IPS-18c (cell line): ENCODE results near the gene LATS2.

Experiments
- H3K4me3 ChIP-seq: 2 replicates; pipeline ENCODE4 v1.7.0; 2013; ENCODE audit warnings: low read depth, mild to moderate bottlenecking, low read length, moderate library complexity; ENCODE audit not compliant: insufficient read depth
- H3K9me3 ChIP-seq: one replicate; pipeline ENCODE4 v1.6.1; 2013; ENCODE audit warnings: mild to moderate bottlenecking, low read length, moderate library complexity; ENCODE audit not compliant: control insufficient read depth, insufficient read depth

LATS2 gene

DNA sequence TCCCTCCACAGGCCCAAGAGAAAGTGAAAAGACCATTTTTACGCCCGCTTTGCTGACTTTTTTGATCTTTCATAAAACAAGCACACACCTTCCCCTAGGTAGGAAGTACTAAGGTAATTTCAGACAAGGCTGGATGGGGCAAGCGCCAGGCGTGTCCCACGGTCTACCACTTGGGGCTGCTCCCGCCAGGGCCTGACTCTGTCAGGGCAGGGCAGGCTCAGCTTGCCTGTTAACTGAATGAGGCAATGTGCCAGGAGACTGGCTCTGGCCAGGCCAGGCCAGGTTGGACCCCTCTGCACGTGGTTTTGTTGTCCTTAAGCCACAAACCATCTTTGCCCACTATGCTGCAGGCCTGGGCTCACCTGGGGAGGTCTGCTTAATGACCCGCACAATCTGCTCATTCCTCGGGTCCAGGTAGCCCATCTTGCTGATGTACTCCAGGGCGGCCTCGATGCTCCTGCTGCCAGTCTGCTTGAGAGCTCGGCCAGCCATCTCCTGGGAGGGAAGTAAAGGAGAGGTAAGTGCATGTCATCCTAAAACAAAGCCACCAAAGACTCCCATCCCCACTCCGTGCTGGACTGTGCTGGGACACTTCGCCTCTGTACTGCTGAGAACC lies 70.4 kb downstream of the LATS2 start:
- no peaks in the 10 kb centered on the region for H3K9me3 ChIP-seq

DNA sequence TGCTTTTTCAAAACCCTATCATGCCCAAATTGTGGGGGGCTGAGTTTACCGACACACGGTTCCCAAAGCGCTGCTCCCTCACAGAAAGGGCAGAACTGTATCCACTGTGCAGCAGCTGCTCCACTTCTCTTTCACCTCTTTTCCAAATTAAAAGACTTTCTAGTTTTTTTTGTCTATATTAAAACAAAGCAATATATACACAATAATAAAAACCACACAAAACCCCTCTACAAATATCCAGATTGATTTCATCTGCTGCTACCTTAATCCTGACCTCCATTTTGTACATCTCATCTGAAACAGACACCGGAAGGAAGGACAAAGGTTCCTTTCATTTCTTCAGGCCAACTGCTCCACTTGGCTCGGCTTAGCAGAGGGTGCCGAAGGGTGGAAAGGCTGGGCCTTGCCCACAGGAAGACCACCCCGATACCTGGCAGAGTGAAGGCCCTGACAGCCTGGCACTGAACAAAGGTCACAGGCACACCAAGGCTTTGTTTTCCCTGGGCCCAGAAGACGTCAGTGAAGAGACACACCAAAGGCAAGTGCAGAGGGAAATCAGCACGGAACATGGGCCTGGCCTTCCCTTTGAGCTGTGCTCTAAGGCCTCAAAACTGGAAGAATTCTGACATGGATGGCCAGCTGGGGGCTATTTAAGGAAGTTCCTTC lies 71.6 kb downstream of the LATS2 start:
- no peak overlapping the region for H3K4me3 ChIP-seq

More for the DNA sequence above, 70.4 kb downstream of the LATS2 start:
- H3K4me3 ChIP-seq, result no peak overlapping the region

DNA sequence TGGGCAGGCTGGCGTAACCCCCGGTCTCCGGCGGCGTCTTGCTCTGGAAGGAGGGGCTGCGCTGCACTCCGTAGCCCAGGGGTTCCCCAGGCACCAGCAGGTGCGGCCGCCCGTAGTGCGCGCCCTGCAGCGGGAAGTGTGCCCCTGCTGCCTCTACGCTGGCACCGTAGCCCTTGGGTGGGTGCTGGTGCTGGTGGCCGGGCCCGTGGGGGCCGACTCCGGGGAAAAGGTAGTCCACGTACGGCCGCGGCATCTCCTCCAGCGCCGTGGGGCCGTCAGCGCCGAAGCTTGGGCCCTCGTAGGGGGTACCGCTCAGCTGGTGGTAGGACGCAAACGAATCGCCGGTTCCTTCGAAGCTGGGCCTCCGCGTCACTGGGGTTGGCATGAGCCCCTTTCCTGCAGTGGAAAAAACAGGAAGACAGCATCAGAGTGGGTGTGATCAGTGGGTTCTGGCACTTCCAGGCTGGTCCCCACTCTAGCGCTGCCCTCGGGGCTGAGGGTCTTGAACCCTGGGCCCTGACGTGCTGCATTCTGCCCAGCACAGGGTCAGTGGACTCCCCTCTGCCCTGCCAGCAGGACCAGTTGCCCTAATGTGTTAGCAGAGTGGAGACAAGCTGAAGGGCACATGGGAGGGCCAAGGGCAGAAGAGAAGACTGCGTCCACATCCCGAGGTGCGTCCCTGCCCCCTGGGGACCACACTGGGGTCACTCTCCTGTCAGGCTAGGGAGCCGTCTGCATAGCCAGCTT lies 72.3 kb downstream of the LATS2 start:
- no peak overlapping the region for H3K4me3 ChIP-seq
- H3K9me3 ChIP-seq, result no peaks in the 10 kb centered on the region

More for the DNA sequence above, 71.6 kb downstream of the LATS2 start:
- no peaks in the 10 kb centered on the region for H3K9me3 ChIP-seq

DNA sequence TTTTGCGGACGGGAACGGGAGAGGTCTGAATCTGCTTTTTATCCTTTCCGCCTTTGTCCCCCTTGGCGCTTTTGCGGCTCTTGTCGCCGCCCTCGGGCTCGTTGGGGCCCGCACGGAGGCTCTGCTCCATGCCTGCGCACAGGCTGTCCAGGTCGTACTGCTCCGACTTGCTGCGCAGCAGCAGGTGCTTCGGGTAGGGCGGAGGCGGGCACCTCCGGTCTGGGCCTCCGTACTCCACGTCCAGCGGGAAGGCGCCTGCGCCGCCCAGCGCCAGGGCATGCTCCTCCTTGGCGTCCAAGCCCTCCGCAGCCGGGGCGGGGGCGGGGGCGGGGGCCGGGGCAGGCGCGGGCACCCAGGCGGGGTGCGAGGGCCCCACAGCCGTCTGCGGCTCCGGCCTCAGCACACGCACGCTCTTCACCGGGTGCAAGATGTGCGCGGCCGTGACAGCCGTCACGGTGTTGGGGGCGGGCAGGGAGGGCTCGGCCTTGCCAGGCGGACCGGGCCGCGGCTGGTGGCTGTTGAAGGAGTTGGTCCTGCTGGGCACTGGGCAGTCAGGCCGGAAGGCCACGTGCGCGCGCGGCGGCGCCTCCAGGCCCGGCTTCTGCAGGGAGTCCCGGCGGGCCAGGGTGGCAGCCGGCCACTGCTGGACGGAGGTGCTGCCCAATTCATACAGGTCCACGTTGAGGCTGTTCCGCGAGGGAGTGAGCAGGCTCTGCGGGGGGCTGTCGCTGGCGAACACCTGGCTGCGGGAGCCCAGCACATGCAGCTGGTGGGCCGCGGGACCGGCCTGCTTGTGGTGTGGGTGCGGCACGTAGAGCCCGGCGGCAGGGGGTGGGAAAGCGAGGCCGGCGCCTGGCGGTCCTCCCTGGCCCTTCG lies 73.1 kb downstream of the LATS2 start:
- Histone ChIP-seq H3K4me3 (no peak overlapping the region), H3K9me3 (no peaks in the 10 kb centered on the region)

DNA sequence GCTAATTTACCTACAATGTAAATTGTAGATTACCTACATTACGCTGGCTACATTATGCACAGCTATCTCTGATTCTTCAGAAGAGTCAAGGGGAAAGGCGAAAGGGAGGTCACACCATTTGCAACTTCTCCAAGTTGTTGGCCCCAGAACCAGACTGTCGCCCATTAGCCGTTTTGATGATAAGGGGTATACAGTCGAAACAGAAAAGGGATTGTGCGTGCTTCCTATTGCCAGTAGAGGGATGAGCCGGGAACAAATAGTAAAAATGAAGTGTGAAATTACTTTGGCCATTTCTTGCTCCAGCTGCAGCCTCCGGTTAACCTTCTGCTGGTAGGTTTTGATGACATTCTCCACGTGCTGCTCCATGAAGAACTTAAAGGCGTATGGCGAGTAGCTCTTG lies 73.8 kb downstream of the LATS2 start:
- no peaks in the 10 kb centered on the region for H3K9me3 ChIP-seq
- no peak overlapping the region for H3K4me3 ChIP-seq

DNA sequence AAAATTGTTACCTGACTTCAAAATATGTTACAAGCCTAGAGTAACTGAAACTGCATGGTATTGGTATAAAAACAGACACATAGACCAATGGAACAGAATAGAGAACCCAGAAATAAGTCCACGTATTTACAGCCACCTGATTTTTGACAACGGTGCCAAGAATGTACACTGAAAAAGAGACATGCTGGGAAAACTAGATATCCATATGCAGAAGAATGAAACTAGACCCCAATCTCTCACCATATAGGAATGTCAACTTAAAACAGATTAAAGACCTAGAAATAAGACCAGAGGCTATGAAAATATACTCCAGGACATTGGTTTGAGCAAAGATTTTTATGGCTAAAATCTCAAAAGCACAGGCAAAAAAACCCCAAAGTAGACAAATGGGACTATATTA lies 76.5 kb downstream of the LATS2 start:
- no peaks in the 10 kb centered on the region for H3K9me3 ChIP-seq
- no peak overlapping the region for H3K4me3 ChIP-seq

DNA sequence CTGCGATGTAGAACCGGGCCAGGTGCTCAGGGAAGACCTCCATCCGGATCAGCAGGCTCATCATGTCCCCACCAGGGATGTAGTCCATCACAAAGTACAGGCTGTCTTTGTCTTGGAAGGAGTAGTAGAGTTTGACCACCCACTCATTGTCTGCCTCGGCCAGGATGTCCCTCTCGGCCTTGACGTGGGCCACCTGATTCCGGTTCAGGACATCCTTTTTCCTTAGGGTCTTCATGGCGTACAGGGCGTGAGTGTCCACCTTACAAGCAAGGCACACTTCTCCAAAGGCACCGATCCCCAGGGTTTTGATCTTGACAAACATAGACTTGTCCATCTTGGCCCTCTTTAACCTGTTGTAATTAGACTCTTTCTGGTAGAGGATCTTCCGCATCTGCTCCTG lies 78.0 kb downstream of the LATS2 start:
- H3K4me3 ChIP-seq, result no peak overlapping the region
- H3K9me3 ChIP-seq, result no peaks in the 10 kb centered on the region

DNA sequence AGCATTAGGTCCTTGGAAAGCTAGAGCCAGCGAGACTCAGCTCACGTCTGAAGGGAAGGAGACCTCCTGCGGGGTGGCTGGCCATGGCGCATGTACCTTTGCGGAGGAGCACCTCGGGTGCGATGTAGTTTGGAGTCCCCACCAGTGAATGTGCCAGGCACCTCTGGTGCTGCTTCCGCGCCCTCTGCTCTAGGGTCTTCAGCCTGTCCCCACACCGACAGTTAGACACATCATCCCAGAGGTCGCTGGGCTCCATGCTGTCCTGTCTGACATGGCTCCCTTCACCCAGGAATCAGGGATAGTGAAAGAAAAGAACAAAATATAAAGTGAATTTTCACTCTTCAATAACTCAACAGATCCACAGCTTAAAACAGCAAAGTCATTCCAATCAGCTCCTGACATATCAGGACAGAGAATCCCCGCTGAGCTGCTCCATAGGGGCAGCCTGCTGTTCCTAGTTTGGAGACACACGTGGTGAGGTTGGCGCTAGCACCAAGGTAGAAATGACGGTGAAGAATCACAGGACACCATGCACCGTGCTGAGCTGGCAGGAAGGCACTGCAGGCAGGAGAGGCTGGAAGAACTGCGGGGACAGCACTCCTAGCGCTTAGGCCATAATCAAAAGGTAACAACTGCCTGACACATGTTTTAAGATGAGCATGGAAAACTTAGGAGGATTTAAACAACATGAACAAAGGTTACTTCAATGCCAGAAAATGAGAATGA lies 79.9 kb downstream of the LATS2 start:
- Histone ChIP-seq H3K4me3 (no peak overlapping the region), H3K9me3 (no peaks in the 10 kb centered on the region)

DNA sequence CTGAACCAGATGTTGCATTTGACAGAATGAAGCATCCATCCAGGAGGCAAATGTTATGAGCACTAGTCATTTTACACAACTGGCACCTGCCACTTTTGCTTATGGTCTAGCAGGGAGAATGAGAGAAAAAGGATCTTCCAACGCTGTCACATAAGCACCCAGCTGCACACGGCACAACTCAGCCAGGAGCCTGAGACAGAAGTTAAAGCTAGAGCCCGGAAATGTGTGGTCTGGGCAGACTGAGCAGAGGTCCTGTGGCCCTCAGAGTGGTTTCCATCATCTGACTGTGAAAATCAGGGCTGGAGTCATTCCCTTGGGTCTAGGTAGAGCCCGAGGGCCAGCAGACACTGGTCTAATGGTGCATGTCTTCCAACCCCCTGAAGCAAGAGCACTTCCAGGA lies 80.5 kb downstream of the LATS2 start:
- Histone ChIP-seq H3K4me3 (no peak overlapping the region), H3K9me3 (no peaks in the 10 kb centered on the region)

DNA sequence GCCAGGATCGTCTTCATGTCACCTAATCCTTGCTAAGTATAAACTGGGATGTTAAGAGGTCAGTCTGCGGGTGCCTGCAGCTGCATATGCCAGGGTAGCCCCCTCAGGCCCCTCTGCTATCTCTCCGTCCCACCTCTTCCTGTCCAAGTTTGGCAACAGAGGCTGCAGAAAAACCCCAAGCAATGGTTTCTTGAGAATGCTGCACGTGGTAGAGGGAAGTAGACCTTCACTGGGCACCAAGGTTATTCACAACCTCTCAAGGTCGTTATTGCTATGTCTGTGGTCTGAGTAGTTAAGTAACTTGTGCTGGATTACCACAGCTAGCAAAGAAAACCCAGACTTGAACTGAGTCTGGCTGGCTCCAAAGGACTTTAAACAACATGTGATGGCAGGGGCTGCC lies 81.0 kb downstream of the LATS2 start:
- Histone ChIP-seq H3K9me3 (no peaks in the 10 kb centered on the region), H3K4me3 (no peak overlapping the region)

DNA sequence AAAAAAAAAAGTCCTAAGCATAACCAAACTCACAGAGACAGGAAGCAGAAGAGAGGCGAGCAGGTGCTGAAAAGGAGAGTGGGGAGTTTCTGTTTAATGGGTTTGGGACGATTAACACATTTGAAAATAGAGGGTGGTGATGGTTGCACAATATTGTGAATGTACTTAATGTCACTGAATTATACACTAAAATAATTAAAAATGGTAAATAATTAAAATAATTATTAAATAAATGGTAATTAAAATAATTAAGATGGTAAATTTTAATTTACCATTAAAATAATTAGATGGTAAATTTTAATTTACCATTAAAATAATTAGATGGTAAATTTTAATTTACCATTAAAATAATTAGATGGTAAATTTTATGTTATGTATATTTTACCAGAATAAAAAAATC lies 84.0 kb downstream of the LATS2 start:
- H3K4me3 ChIP-seq, result no peak overlapping the region
- no peaks in the 10 kb centered on the region for H3K9me3 ChIP-seq

DNA sequence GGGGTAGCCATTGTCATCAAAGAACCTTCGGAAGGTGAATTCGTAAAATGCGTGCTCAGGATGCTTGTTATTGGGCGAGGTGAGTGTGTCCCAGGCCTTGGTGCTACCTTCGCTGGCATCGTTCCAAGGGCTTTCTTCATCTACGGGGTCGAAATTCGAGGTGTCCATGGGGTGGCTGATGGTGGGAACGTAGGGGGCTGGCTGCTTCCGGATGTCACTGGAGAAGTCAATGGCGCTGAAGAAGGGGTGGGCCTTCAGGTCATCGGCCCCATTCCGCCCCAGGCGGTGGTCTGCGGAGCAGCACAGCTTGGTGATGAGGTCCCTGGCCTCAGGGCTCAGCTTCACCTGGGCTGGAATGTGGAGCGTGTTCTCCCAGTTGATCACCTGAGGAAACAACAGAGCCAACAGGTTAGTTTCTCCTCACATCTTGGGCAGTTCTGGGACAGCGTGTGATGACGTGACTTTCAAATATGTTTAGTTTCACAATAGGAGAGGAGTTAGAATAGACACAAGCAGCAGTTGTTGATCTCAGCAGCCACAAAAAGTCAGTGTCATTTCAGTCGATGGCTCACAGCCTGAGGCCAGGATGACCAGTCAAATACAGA lies 86.3 kb downstream of the LATS2 start:
- H3K9me3 ChIP-seq, result no peaks in the 10 kb centered on the region
- no peak overlapping the region for H3K4me3 ChIP-seq

DNA sequence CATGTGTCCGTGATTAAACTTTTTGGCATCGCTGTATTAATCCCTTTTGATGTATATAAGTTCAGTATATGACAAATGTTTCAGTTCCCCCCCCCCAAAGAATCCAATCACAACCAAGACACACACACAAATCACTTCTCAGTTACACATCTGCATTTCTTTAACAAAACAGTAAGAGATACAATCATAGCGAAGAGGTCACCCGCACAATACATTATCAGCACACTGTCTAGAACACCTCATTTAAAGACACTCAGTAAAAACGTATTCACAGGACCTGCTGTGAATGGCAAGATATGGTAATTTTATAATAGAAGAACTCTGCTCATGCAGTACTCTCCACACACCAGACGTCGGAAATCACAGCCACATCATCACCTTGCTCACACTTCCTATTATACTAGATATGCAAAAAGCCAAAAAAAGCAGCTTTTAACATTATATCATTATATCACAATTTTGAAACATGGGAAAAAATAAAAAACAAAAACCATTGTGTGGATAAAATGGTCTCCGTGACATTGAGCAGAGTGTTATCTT lies 87.4 kb downstream of the LATS2 start:
- Histone ChIP-seq H3K4me3 (no peak overlapping the region), H3K9me3 (no peaks in the 10 kb centered on the region)

DNA sequence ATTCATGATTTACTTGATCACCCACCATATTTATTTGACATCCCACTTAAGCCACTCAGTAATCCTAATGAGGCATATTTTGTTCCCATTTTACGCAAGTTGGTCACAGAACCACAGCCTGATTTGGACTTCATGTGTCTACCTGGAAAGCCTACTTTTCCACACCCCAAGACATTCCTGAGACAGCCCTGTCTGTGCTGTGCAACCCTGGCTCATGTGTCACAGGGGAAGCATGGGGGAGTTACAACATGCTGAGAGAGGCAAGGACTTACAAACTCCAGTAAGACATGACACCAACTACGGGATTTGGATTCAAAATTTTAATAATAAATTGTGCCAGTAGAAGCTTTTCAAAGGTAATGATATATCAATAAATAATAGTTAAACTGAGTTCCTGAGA lies 88.7 kb downstream of the LATS2 start:
- peaks cover 2% of the 10 kb centered on the region for H3K9me3 ChIP-seq
- H3K4me3 ChIP-seq, result no peak overlapping the region

DNA sequence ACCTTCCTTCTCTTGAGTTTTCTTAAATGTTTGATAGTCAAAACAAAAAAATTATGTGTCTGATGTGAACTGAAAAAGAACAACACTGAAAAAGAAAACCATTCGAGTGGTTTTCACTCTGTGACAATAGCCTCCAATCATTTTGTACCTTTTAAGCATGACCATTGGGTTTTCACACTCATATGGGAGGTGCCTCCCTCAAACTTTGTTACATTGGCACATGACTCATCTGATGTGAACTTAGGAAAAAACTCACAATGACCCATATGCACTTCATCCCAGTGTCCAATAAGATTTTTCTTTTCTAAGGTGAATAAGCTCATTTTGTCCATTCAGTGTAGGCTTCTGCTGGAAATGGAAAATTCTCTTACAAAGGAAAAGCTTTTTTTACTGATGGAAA lies 92.2 kb downstream of the LATS2 start:
- H3K4me3 ChIP-seq, result no peak overlapping the region
- peaks cover 2% of the 10 kb centered on the region for H3K9me3 ChIP-seq

DNA sequence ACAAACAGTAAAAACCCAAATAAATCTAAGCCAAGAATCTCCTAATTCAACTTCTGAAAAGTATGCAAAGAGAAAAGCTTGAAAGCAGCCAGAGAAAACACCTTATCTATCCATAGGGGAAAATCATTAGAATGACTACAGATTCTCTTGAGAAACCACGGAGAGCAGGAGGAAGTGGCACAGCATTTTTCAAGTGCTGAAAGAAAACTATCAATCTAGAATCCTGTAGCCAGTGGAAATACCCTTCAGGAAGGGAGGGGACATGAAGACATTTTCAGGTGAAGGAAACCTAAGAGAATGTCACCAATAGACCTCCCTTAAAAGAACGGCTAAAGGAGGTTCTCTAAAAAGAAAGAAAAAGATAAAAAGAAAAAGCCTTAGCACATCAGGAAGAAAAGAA lies 92.6 kb downstream of the LATS2 start:
- no peak overlapping the region for H3K4me3 ChIP-seq

More for the DNA sequence above, 92.6 kb downstream of the LATS2 start:
- peaks cover 2% of the 10 kb centered on the region for H3K9me3 ChIP-seq
